HFF-Myc (cell line): ENCODE measurements around the gene AGXT.

Experiments
- DNase-seq: peaks from one replicate; pipeline ENCODE4 v3.0.0-alpha.2; 2011; ENCODE audit warnings: low read depth; ENCODE audit errors: extremely low read depth
- H3K4me3 ChIP-seq: replicated peaks from 2 replicates; pipeline ENCODE4 v1.5.1; 2011; ENCODE audit warnings: low read depth, mild to moderate bottlenecking, control low read depth, low read length
- CTCF ChIP-seq: IDR thresholded peaks from 2 replicates; pipeline ENCODE4 v1.5.1; 2012; ENCODE audit warnings: mild to moderate bottlenecking, low read depth, low read length, control low read depth; ENCODE audit errors: missing control alignments

AGXT gene

GRCh38 chr2:240879105-240879504, 10.5 kb downstream of the AGXT start:
- TF ChIP-seq CTCF, result no peak
- no peak for DNase-seq
- no peak overlapping the region for H3K4me3 ChIP-seq

- no peak for DNase-seq
- no peak for TF ChIP-seq CTCF
- H3K4me3 ChIP-seq, result no peak overlapping the region
Observed at GRCh38 chr2:240881913-240882312, 13.3 kb downstream of the AGXT start.

GRCh38 chr2:240884221-240884620, 15.6 kb downstream of the AGXT start:
- TF ChIP-seq CTCF, result no peak
- no peak for DNase-seq
- H3K4me3 ChIP-seq, result no peak overlapping the region

- no peak for DNase-seq
- no peak for TF ChIP-seq CTCF
- H3K4me3 ChIP-seq, result no peak overlapping the region
Observed at GRCh38 chr2:240884745-240885144, 16.1 kb downstream of the AGXT start.

- DNase-seq, result no peak
- TF ChIP-seq CTCF, result no peak
- no peak overlapping the region for H3K4me3 ChIP-seq
Observed at GRCh38 chr2:240885566-240885965, 16.9 kb downstream of the AGXT start.

GRCh38 chr2:240886023-240886565, 17.5 kb downstream of the AGXT start:
- H3K4me3 ChIP-seq, result no peak overlapping the region
- DNase-seq, result no peak
- TF ChIP-seq CTCF, result no peak
